ENCODE data around the gene ZC3HAV1.

The ZC3HAV1 gene

DNA sequence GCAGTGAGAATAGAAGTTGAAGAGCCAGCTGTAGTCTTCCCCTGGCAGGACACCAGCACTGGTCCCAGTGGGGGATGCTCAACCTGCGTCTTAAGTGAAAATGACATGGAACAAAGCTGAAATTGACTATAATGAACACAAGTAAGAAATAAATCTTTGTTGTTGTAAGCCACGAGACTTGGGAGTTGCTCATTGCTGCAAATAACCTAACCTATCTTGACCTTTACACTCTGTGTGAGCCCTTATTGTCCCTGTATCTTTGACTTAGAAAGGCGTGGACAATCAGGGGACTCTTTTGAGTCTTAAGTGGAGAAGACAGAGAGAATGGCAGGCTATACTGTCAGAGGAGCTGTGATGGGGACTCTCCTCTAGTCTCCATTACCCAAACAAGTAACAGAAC lies 90.6 kb downstream of the ZC3HAV1 start:
- DNase-seq (ENCODE audit: low read depth) = no peak

DNA sequence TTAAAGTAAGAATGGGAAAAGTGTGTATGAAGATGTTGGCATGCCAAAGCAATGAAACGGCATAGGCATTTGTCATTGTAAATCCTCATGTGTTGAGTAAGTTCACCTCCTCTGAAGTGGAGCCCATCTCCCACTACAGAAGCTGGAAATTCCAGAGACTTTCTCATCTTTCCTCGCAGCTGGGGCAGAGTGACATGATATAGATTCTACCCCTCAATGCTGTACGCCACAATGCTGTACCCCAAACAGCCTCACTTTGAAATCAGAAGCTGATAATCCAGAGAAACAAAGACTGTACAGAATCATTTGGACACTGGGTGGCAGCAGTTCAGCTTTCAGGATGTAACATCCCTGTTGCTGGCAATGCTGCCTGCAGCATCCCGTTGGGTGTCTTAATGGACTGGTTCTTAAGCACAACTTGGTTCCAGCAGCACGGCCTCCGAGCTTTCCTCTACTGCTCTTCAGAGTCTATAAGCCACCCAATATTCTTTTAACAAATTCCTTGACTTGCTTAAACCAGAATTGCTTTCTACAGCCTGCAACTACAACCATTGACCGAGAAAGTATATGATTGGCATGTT lies 92.5 kb downstream of the ZC3HAV1 start:
- peak; percentile 68 for DNase-seq (ENCODE audit: low read depth)

DNA sequence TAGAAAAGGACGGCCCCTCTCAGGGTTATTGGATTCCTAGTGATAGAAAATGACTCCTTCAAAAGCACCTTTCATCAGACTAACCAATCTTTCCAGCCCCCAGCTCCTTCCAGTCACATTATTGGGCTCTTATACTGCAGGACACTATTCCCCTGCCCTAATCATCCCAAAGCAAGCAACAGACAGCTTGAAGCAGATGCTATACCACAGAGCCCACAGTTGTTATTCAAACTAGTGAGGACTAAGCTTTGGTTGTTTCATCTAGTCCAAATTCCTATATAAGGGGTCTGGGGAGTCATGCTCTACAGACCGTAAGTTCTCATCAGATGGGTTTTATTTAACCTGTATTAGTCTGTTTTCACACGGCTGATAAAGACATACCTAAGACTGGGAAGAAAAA lies 98.1 kb downstream of the ZC3HAV1 start:
- no peak for DNase-seq (ENCODE audit: low read depth)

DNA sequence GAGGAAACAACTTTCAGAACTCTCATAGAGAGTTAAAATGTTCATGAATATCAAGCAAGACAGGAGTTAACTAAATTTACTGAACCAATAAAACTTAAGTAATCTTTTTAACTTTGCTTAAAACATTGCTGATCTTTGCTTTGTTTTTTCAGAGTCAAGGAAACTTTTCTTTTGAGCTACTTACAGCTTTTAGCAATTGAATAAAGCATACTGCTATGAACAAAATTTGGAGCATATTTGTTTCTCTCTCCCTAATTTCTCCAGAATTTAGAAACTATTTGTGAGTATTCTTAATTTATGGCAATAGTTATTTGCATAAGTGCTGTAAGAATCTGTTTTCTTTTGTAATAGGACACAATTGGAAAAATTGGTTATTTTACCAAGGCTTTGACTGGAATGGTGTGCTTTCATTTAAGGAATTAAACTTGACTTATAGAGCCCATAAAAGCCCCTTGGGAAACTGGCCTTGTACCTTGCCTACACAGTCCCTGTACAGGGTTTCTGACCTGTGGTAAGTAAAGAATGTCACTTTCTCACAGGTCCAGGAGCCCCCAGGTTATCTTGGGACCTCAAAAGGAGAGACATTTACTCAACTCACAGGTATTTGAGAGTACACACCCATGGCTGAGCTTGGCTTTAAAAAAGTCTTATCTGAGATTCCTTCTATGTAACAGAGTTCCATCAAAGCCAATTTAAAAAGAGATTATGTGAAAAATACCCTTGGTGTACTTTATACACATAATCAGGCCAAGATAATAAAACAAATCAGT lies 105.0 kb downstream of the ZC3HAV1 start:
- DNase-seq (ENCODE audit: low read depth) = peak; percentile 3

DNA sequence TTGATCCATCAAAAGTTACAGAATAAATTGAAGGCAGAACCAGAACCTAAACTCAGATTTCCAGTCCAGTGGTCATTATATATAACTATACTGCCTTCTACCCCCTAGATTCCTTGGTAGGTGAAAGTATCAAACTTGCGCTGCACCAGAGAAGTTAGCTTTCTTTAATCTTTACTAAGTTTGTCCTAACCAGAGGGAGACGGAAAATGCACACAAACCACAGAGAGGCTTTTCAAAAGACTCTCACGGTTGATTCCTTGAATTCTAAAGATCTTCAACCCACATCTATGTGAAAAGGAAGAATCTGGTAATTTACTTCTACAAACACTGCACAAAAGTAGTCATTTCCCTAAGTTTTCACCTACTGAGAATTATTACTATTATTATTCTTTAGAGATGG lies 110.1 kb downstream of the ZC3HAV1 start:
- no peak for DNase-seq (ENCODE audit: low read depth)
